Osteocyte (in vitro differentiated cells): ENCODE measurements around the gene ZNF101. TPM values are rescaled to one million over a fixed set of nuclear protein-coding genes. Genes with fewer than 3 reads are reported as not detected.

Source experiments
- DNase-seq: peaks from one replicate; pipeline ENCODE4 v3.0.0; 2021; ENCODE audit warnings: mixed read lengths; ENCODE audit not compliant: unreplicated experiment; ENCODE audit errors: extremely low spot score
- H3K27ac Mint-ChIP-seq: one replicate; pipeline ENCODE4 v1.8.0; 2021; ENCODE audit warnings: mild to moderate bottlenecking, mixed read lengths; ENCODE audit not compliant: unreplicated experiment
- H3K27me3 Mint-ChIP-seq: one replicate; pipeline ENCODE4 v1.8.0; 2021; ENCODE audit warnings: mixed read lengths; ENCODE audit not compliant: unreplicated experiment
- H3K36me3 Mint-ChIP-seq: one replicate; pipeline ENCODE4 v1.8.0; 2021; ENCODE audit warnings: mixed read lengths; ENCODE audit not compliant: unreplicated experiment
- H3K4me1 Mint-ChIP-seq: one replicate; pipeline ENCODE4 v1.8.0; 2021; ENCODE audit warnings: mixed read lengths; ENCODE audit not compliant: unreplicated experiment
- H3K4me3 Mint-ChIP-seq: one replicate; pipeline ENCODE4 v1.8.0; 2021; ENCODE audit warnings: mild to moderate bottlenecking, moderate library complexity, mixed read lengths; ENCODE audit not compliant: unreplicated experiment
- H3K9me3 Mint-ChIP-seq: one replicate; pipeline ENCODE4 v1.8.0; 2021; ENCODE audit warnings: mixed read lengths; ENCODE audit not compliant: unreplicated experiment
- CTCF ChIP-seq: fragments of 200-600 bp; sonication (generic); IDR thresholded peaks from 2 replicates; pipeline ENCODE4 v1.5.0; 2021; ENCODE audit warnings: antibody characterized with exemption, mild to moderate bottlenecking, moderate library complexity
- total RNA-seq: library from RNA; stranded (reverse); gene quantifications from 2 replicates; pipeline ENCODE4 v1.2.1, GENCODE V29; 2021

ZNF101 gene
- total RNA-seq, 1 donor from 2014 or later: 8.4 TPM

- Mint-ChIP-seq H3K27me3 (no peaks in the 10 kb centered on the region), H3K4me1 (peaks cover 15% of the 10 kb centered on the region), H3K4me3 (peak within 1 kb of the TSS; percentile 94), H3K36me3 (peaks cover 4% of the 10 kb centered on the region), H3K27ac (peak within 1 kb of the TSS; percentile 81), H3K9me3 (no peaks in the 10 kb centered on the region)
- peak; percentile 92 for TF ChIP-seq CTCF
- DNase-seq: no peak
These were observed 25.2 kb upstream of the ZNF101 start, which contains the start of gene GMIP for GRCh38 chr19:19643158-19644053. Gene GMIP (minus strand): TSS chr19:19643657. CDS start chr19:19643529, 128 bp downstream.

GRCh38 chr19:19644054-19644388 lies 24.6 kb upstream of the ZNF101 start:
- no peak for DNase-seq
- peaks cover 4% of the 10 kb centered on the region for H3K36me3 Mint-ChIP-seq
- H3K4me3 Mint-ChIP-seq: peak overlapping the region; percentile 94
- peaks cover 15% of the 10 kb centered on the region for H3K4me1 Mint-ChIP-seq
- H3K9me3 Mint-ChIP-seq: no peaks in the 10 kb centered on the region
- TF ChIP-seq CTCF: peak; percentile 5
- no peaks in the 10 kb centered on the region for H3K27me3 Mint-ChIP-seq
- H3K27ac Mint-ChIP-seq: peak overlapping the region; percentile 81

GRCh38 chr19:19645233-19645870 lies 23.3 kb upstream of the ZNF101 start:
- no peak for TF ChIP-seq CTCF
- Mint-ChIP-seq H3K36me3 (peaks cover 10% of the 10 kb centered on the region), H3K27me3 (no peaks in the 10 kb centered on the region), H3K9me3 (no peaks in the 10 kb centered on the region), H3K4me1 (peaks cover 15% of the 10 kb centered on the region), H3K27ac (no peak overlapping the region), H3K4me3 (no peak overlapping the region)
- no peak for DNase-seq

GRCh38 chr19:19647037-19647835 lies 21.4 kb upstream of the ZNF101 start:
- no peaks in the 10 kb centered on the region for H3K27me3 Mint-ChIP-seq
- DNase-seq: no peak
- no peak overlapping the region for H3K4me3 Mint-ChIP-seq
- no peak for TF ChIP-seq CTCF
- H3K4me1 Mint-ChIP-seq: peaks cover 12% of the 10 kb centered on the region
- no peaks in the 10 kb centered on the region for H3K9me3 Mint-ChIP-seq
- H3K27ac Mint-ChIP-seq: no peak overlapping the region
- H3K36me3 Mint-ChIP-seq: peaks cover 15% of the 10 kb centered on the region
